GM12892 (cell line): Measurements from ENCODE around the gene SULT1A2.

ENCODE experiments used
- POLR2A ChIP-seq: IDR thresholded peaks from 2 replicates; pipeline ENCODE4 v1.6.1; 2011; ENCODE audit warnings: low read depth, low read length, control low read depth
- TAF1 ChIP-seq: IDR thresholded peaks from 2 replicates; pipeline ENCODE4 v1.6.1; 2011; ENCODE audit warnings: low read depth, mild to moderate bottlenecking, control low read depth, low read length, borderline replicate concordance

- TF ChIP-seq TAF1 (no peak), POLR2A (no peak)
Observed at GRCh38 chr16:28591355-28591754, 5.5 kb downstream of the SULT1A2 start.
